ENCODE data around the gene P2RX5.

DNA sequence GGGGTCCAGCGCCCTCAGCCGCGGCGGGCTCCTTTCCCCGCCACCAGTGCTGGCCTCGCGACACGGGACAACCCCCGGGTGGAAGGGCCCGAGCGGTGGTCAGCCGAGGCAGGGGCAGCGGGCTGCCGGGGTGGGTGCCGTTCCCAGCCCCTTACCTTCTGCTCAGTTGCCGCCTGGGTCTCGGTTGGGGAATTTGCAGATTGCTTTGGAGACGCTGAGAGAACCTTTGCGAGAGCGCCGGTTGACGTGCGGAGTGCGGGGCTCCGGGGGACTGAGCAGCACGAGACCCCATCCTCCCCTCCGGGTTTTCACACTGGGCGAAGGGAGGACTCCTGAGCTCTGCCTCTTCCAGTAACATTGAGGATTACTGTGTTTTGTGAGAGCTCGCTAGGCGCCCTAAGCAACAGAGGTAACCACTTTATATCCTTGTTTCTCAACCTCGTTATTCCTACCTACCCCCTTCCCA is 59.0 kb downstream of the P2RX5 start:
- TF ChIP-seq, protein P1, sequence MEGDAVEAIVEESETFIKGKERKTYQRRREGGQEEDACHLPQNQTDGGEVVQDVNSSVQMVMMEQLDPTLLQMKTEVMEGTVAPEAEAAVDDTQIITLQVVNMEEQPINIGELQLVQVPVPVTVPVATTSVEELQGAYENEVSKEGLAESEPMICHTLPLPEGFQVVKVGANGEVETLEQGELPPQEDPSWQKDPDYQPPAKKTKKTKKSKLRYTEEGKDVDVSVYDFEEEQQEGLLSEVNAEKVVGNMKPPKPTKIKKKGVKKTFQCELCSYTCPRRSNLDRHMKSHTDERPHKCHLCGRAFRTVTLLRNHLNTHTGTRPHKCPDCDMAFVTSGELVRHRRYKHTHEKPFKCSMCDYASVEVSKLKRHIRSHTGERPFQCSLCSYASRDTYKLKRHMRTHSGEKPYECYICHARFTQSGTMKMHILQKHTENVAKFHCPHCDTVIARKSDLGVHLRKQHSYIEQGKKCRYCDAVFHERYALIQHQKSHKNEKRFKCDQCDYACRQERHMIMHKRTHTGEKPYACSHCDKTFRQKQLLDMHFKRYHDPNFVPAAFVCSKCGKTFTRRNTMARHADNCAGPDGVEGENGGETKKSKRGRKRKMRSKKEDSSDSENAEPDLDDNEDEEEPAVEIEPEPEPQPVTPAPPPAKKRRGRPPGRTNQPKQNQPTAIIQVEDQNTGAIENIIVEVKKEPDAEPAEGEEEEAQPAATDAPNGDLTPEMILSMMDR (IDR thresholded peaks at IDR 0.05): no peak
- no peak for TF ChIP-seq POLR2A (IDR thresholded peaks at IDR 0.05)

Data from ovary (tissue), 3 donors.